ENCODE results near the gene FAM228B.

GRCh38 chr2:24101992-24102391 lies 21.3 kb upstream of the FAM228B start:
- TF ChIP-seq YY1 (IDR thresholded peaks at IDR 0.05; ENCODE audit: insufficient read depth, insufficient read length) (no peak), ZNF274 (IDR thresholded peaks at IDR 0.05; ENCODE audit: low read depth, low read length) (no peak)

Measured in NT2/D1 (cell line).